C4-2B (cell line): ENCODE measurements around the gene SLC39A3.

Experiments
- H3K27ac ChIP-seq: fragments of 450-650 bp; 2 replicates; pipeline ENCODE4 v1.5.1; 2017
- CTCF ChIP-seq: fragments of 450-650 bp; conservative IDR thresholded peaks from 2 replicates; pipeline ENCODE4 v1.5.1; 2017; ENCODE audit warnings: mild to moderate bottlenecking
- ZFX ChIP-seq: fragments of 450-650 bp; IDR thresholded peaks from 2 replicates; pipeline ENCODE4 v1.6.1; 2017

Gene SLC39A3

DNA sequence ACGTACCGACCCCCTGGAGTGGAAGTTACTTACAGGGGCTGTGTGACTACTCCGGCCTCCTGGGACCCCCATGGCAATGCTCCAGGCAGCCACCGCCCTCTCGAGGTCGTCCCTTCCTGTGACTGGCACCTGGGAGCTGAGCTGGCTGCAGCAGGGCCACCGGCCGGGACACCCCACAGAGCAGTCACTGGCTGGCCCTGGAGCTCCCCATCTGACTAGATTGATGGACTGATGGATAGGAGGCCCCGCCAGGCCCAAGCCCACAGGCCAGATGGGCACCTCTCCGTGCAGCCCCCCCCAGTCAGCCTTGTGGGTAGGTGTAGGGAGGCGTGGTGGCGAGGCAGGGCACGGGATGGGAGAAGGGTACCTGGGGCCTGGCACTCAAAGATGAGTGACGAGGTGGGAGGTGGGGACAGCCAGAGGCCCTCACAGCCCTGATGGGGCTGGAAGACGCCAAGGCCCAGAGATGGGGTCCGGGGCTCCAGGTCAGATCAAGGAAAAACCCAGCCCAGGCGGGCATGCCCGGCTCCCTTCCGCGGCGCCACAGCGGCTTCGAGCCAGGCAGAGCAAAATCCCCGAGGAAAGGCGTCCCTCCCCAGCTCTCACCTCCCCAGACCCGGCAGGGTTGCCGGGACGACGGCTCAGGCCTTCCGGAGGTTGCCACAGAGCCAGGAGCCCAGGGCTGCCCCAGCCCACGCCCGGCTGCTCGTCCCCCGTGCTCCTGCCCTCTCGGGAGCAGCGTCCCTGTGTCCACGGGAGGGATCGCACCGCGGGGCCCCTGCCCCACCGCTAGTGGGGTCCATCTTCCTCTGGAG lies 8.4 kb downstream of the SLC39A3 start:
- TF ChIP-seq ZFX (no peak), CTCF (no peak)
- no peak overlapping the region for H3K27ac ChIP-seq

GRCh38 chr19:2729943-2730818 lies 9.6 kb downstream of the SLC39A3 start:
- TF ChIP-seq ZFX (no peak), CTCF (no peak)
- H3K27ac ChIP-seq = no peak overlapping the region

DNA sequence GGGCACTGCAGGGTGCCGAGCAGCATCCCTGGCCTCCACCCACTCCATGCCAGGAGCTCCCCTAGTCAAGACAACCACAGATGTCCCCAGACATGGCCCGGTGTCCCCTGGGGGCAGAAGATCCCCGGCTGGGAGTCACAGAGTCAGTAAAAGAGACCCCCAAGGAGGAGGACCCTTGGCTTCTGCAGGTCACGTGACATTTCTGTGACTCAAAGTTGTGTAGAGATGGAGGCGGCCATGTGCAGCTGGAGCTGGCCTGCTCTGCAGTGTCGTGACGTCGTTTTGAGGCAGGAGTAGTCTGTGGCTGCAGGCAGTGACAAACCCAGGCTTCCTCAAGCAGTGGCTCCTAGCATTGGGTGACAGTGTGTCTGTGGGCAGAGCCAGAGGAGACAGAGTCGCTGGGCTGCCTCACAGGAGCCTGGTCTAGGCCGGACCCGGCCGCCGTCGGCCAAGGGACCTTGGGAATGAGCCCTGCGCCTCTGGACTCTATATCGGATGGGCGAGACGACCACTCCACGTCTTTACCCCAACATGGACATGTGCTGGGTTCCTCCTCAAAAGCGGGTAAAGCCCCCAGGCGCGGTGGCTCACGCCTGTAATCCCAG lies 10.9 kb downstream of the SLC39A3 start:
- TF ChIP-seq ZFX = no peak
- no peak for TF ChIP-seq CTCF
- no peak overlapping the region for H3K27ac ChIP-seq

DNA sequence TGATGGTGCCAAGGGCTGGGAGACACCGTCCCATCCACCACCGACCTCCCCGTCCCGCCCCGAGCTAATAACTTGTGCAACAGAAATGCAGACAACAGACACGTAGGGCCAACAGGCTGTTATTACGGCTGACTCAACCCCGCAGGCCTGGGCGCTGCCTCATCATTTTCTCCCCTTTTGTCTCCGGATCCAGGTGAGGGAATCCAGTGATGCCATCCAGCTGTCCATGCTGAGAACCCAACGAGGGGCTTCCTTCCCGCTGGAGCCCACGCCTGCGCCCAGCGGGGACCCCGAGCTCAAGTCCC lies 12.2 kb downstream of the SLC39A3 start:
- no peak overlapping the region for H3K27ac ChIP-seq
- TF ChIP-seq ZFX = no peak
- no peak for TF ChIP-seq CTCF

GRCh38 chr19:2726904-2727639 lies 12.7 kb downstream of the SLC39A3 start:
- TF ChIP-seq CTCF (no peak), ZFX (no peak)

DNA sequence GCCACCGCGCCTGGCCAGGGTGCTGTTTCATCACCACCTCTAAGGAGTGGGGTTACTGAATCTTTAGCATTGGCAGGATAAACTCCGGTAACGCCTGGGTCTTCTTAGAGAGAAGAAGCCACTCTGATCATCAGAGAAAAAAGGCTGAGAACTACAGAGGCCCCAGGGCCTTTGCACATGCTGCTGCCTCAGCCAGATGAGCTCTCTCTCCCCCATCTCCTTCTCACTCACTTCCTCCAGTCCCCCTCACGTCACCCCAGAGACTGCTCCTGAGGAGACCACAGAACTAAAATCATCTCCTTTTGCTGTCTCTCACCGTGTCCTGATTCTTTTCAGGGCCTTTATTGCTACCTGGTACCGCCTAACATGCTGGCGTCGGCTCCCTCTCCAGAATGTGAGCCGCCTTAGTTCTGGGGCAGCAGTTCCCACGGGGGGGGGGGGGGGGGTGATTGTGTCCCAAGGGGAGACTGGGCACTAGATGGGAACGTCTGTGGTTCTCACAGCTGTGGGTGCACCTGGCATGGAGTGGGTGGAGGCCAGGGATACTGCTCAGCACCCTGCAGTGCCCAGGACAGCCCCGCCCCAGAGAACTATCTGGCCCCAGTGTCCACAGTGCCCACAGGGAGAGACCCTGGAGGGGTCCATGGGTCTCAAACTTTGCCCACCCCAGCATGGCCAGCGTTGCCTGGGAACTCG lies 13.5 kb downstream of the SLC39A3 start:
- H3K27ac ChIP-seq = no peak overlapping the region

More at GRCh38 chr19:2726904-2727639, 12.7 kb downstream of the SLC39A3 start:
- no peak overlapping the region for H3K27ac ChIP-seq

More for the DNA sequence above, 13.5 kb downstream of the SLC39A3 start:
- TF ChIP-seq CTCF (no peak), ZFX (no peak)
